GM12891 (cell line): Measurements from ENCODE around the gene PPP1CB.

ENCODE experiments used
- POLR2A ChIP-seq: IDR thresholded peaks from 2 replicates; pipeline ENCODE4 v1.6.1; 2011; ENCODE audit warnings: low read depth, low read length, control low read depth
- TAF1 ChIP-seq: IDR thresholded peaks from 2 replicates; pipeline ENCODE4 v1.6.1; 2011; ENCODE audit warnings: low read depth, low read length, control low read depth

- no peak for TF ChIP-seq TAF1
- no peak for TF ChIP-seq POLR2A
Observed at GRCh38 chr2:28818053-28818452, 66.4 kb downstream of the PPP1CB start.
